Activated effector memory CD4-positive, alpha-beta T cell treated with Interleukin-2 at 50 U/mL for 16 hours (primary cell): ENCODE data around the gene SPSB3.
A peak's percentile ranks its signal among the peaks of the same experiment; 100 is the strongest.

Experiments
- DNase-seq: peaks from one replicate; pipeline ENCODE4 v3.0.0-alpha.2; 2020

Gene SPSB3

GRCh38 chr16:1773703-1774447 is 8.5 kb downstream of the SPSB3 start:
- peak; percentile 19 for DNase-seq

GRCh38 chr16:1772908-1773702 is 9.3 kb downstream of the SPSB3 start, which contains the start of gene MRPS34:
Gene MRPS34, minus strand, starts transcription at chr16:1773134. Its CDS starts 15 bp downstream, at chr16:1773119.
- DNase-seq: peak; percentile 75

- peak; percentile 36 for DNase-seq
Observed at GRCh38 chr16:1772362-1772907, 9.9 kb downstream of the SPSB3 start, which contains the start of gene EME2. Gene EME2, plus strand, starts transcription at chr16:1772810. Its CDS starts 418 bp downstream, at chr16:1773228.

- no peak for DNase-seq
Observed at GRCh38 chr16:1771864-1772361, 10.5 kb downstream of the SPSB3 start.

- DNase-seq: peak; percentile 73
Observed at GRCh38 chr16:1771188-1771863, 11.0 kb downstream of the SPSB3 start, which contains the start of gene NME3. Gene NME3, minus strand, starts transcription at chr16:1771543. Its CDS starts 9 bp downstream, at chr16:1771534.

- DNase-seq: peak; percentile 37
Observed at GRCh38 chr16:1770328-1771187, 11.8 kb downstream of the SPSB3 start.

GRCh38 chr16:1769402-1770300 is 12.7 kb downstream of the SPSB3 start:
- no peak for DNase-seq

GRCh38 chr16:1768767-1769401 is 13.5 kb downstream of the SPSB3 start:
- no peak for DNase-seq

- DNase-seq: no peak
Observed at GRCh38 chr16:1768061-1768766, 14.2 kb downstream of the SPSB3 start.

GRCh38 chr16:1767116-1767994 is 15.0 kb downstream of the SPSB3 start:
- no peak for DNase-seq

- no peak for DNase-seq
Observed at GRCh38 chr16:1766701-1767100, 15.7 kb downstream of the SPSB3 start.

GRCh38 chr16:1766231-1766630 is 16.1 kb downstream of the SPSB3 start:
- no peak for DNase-seq

- no peak for DNase-seq
Observed at GRCh38 chr16:1765826-1766225, 16.5 kb downstream of the SPSB3 start.

GRCh38 chr16:1764971-1765370 is 17.4 kb downstream of the SPSB3 start:
- DNase-seq: no peak

- DNase-seq: no peak
Observed at GRCh38 chr16:1763521-1764511, 18.6 kb downstream of the SPSB3 start.

- no peak for DNase-seq
Observed at GRCh38 chr16:1762879-1763520, 19.4 kb downstream of the SPSB3 start.
